T-cell (primary cell): Measurements from ENCODE around the gene ALG3. TPM values are rescaled to one million over a fixed set of nuclear protein-coding genes. Genes with fewer than 3 reads are reported as not detected.

ENCODE experiments used
- ATAC-seq, 4 experiments: fragments of 200-7000 bp in 3 of 4; fragments of 150-1000 bp in 1 of 4; cut with Tn5 transposase; replicated peaks in 1 of 4; 1 replicate in 3 of 4; 2 replicates in 1 of 4; pipeline ENCODE4 v1.10.0; 2021; ENCODE audit warnings: moderate library complexity in 3 of 4, mild to moderate bottlenecking in 2 of 4, moderate number of reproducible peaks in 1 of 4
- CTCF ChIA-PET, 2 donors: fragments of 300-600 bp; sonication (Branson Sonifier 250); formaldehyde crosslinking; loops; one replicate each; lab custom pipeline; 2022; ENCODE audit warnings: antibody characterized with exemption in 2 of 2; lab: Charles Lee
- POLR2A ChIA-PET, 2 donors: fragments of 300-600 bp; sonication (Branson Sonifier 250); formaldehyde crosslinking; loops; one replicate each; lab custom pipeline; 2022; ENCODE audit warnings: antibody characterized with exemption in 2 of 2; lab: Charles Lee
- DNase-seq, 35 experiments: peaks; one replicate each; pipeline versions ENCODE4 v3.0.0 to v3.0.0-alpha.2; 2013 to 2023
- H3K27ac ChIP-seq: one replicate; pipeline ENCODE4 v1.5.1; 2013; ENCODE audit warnings: low read length
- H3K27me3 ChIP-seq, 2 experiments: replicated peaks in 1 of 2; 1 replicate in 1 of 2; 2 replicates in 1 of 2; pipeline versions ENCODE4 v1.6.1 to v1.7.0; 2013; ENCODE audit warnings: low read length in 1 of 2, mixed read lengths in 1 of 2; ENCODE audit not compliant: control insufficient read depth in 2 of 2, insufficient read depth in 2 of 2; ENCODE audit errors: extremely low read depth in 1 of 2
- H3K36me3 ChIP-seq, 2 donors: 1 replicate in 1 of 2; 2 replicates in 1 of 2; pipeline versions ENCODE4 v1.6.1 to v1.7.0; 2013; ENCODE audit warnings: low read length in 1 of 2; ENCODE audit not compliant: control insufficient read depth in 2 of 2, insufficient read depth in 1 of 2; ENCODE audit errors: extremely low read depth in 1 of 2
- H3K4me1 ChIP-seq, 2 experiments: 1 replicate in 1 of 2; 2 replicates in 1 of 2; pipeline versions ENCODE4 v1.6.1 to v1.7.0; 2013; ENCODE audit warnings: low read length in 2 of 2, mixed read lengths in 1 of 2; ENCODE audit not compliant: insufficient read depth in 2 of 2, control insufficient read depth in 1 of 2; ENCODE audit errors: extremely low read depth in 1 of 2
- H3K4me3 ChIP-seq, 2 donors: 1 replicate in 1 of 2; 2 replicates in 1 of 2; pipeline versions ENCODE4 v1.5.1 to v1.7.0; 2013; ENCODE audit warnings: mild to moderate bottlenecking in 2 of 2, low read length in 1 of 2, moderate library complexity in 1 of 2; ENCODE audit not compliant: control insufficient read depth in 1 of 2; ENCODE audit errors: extremely low read depth in 1 of 2
- H3K9me3 ChIP-seq: 2 replicates; pipeline ENCODE4 v1.7.0; 2013
- H3K27ac Mint-ChIP-seq, 2 donors: one replicate each; pipeline ENCODE4 v1.8.0; 2020 to 2021; ENCODE audit warnings: mild to moderate bottlenecking in 2 of 2, mixed read lengths in 2 of 2
- H3K27me3 Mint-ChIP-seq, 2 donors: one replicate each; pipeline ENCODE4 v1.8.0; 2021 to 2022; ENCODE audit warnings: mixed read lengths in 2 of 2
- H3K36me3 Mint-ChIP-seq: one replicate; pipeline ENCODE4 v1.8.0; 2021; ENCODE audit warnings: mixed read lengths
- H3K4me1 Mint-ChIP-seq, 3 donors: one replicate each; pipeline ENCODE4 v1.8.0; 2020 to 2022; ENCODE audit warnings: mixed read lengths in 3 of 3, mild to moderate bottlenecking in 1 of 3
- H3K4me3 Mint-ChIP-seq, 3 donors: one replicate each; pipeline ENCODE4 v1.8.0; 2020 to 2022; ENCODE audit warnings: mild to moderate bottlenecking in 3 of 3, mixed read lengths in 3 of 3, moderate library complexity in 3 of 3
- H3K9me3 Mint-ChIP-seq, 3 donors: one replicate each; pipeline ENCODE4 v1.8.0; 2020 to 2022; ENCODE audit warnings: mixed read lengths in 3 of 3
- WGBS: methylation state at CpG from one replicate; pipeline ENCODE4 v1.1.5; 2013; ENCODE audit warnings: missing lambda C conversion rate; ENCODE audit not compliant: insufficient coverage; 5-methylcytosine and 5-hydroxymethylcytosine counted together
- total RNA-seq, 35 experiments: library from RNA in 6 of 35; stranded (reverse) in 6 of 35; fragments of 120-200 nt in 1 of 35; gene quantifications; one replicate each; pipeline versions ENCODE4 v1.2.1 to v1.2.4 and lab custom pipeline; 2013 to 2026

The ALG3 gene
- total RNA-seq, 5 donors from 2014 or later (not counting 1 experiment from before 2014, with no cell fraction given): 18.7 to 43.1 (median 39.9) TPM

DNA sequence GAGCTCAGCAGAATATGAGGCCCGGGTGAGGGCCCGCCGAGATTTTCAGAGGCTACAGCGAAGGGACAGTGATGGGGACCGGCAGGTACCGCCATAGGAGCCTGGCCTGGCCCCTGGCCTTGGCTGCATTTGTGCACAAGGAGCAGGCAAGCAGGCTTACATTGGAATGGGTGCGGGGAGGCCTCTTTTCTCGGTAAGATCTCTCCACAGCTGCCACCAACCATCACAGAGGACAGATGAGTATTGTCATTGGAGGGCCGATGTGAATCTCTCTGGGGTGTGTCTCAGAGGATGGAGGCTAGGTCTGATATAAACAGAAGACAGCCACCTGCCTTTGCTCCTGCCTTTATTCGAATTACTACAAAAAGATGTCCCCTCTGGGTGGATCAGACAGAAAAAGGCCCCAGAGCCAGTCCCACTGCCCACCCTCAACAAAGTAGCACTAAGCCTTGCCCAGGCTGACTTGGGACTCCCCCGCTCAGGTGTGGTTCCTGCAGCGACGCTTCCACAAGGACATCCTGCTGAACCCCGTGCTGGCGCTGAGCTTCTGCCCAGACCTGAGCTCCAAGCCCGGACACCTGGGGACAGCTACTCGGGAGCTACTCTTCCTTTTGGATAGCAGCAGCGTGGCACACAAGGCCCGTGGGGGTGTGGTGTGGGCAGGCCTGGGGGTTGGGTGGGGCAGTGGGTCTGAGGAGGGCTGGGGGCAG is 13.9 kb downstream of the ALG3 start:
- peaks cover 19 to 23% of the 10 kb centered on the region in 2 donors for H3K27me3 Mint-ChIP-seq
- no peak for ATAC-seq
- no peaks in the 10 kb centered on the region for H3K9me3 ChIP-seq
- POLR2A ChIA-PET: no interaction called here
- H3K4me3 Mint-ChIP-seq: no peak overlapping the region
- CTCF ChIA-PET: no interaction called here
- H3K9me3 Mint-ChIP-seq: no peaks in the 10 kb centered on the region
- no peak overlapping the region for H3K27ac Mint-ChIP-seq
- DNase-seq: no peak
- 91% methylated on average over 12 of the region's 19 CpGs for WGBS
- peaks cover 8 to 20% (median 10%) of the 10 kb centered on the region in 3 donors for H3K4me1 Mint-ChIP-seq
- no peak overlapping the region for H3K27ac ChIP-seq
- no peaks in the 10 kb centered on the region for H3K36me3 ChIP-seq
- peaks cover 8 to 46% of the 10 kb centered on the region in 2 experiments for H3K27me3 ChIP-seq
- no peak overlapping the region for H3K4me3 ChIP-seq
- no peaks in the 10 kb centered on the region for H3K36me3 Mint-ChIP-seq
- peaks cover under 1 to 11% of the 10 kb centered on the region in 2 experiments for H3K4me1 ChIP-seq

DNA sequence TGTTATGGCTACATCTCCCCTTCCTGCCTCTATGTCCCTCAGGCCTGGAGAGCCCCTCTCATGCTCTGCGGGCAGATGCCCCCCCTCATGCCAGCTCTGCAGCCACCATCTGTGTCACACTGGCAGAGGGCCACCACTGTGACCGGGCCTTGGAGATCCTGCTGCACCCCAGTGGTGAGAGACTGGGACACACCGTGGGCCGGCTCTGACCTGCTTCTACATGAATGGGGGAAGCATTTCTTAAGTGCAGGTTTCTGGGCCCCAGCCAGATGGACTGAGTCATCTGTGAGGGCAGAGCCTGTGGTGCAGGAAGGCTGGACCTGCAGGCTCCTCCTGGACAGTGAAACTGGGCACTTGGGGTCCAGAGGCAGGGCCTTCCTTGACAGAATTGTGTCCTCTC is 14.5 kb downstream of the ALG3 start:
- ATAC-seq: no peak
- CTCF ChIA-PET: no interaction called here
- DNase-seq: no peak
- Histone ChIP-seq H3K27me3 (peaks cover 8 to 50% of the 10 kb centered on the region in 2 experiments), H3K4me3 (no peak overlapping the region), H3K27ac (no peak overlapping the region), H3K36me3 (no peaks in the 10 kb centered on the region), H3K9me3 (no peaks in the 10 kb centered on the region), H3K4me1 (peaks cover 4 to 14% of the 10 kb centered on the region in 2 experiments)
- Mint-ChIP-seq H3K27ac (no peak overlapping the region), H3K36me3 (no peaks in the 10 kb centered on the region), H3K4me3 (no peak overlapping the region), H3K9me3 (no peaks in the 10 kb centered on the region), H3K27me3 (peaks cover 19 to 23% of the 10 kb centered on the region in 2 donors), H3K4me1 (peaks cover 8 to 20% (median 10%) of the 10 kb centered on the region in 3 donors)
- POLR2A ChIA-PET: no interaction called here
- 64% methylated on average over 4 of the region's 4 CpGs for WGBS

DNA sequence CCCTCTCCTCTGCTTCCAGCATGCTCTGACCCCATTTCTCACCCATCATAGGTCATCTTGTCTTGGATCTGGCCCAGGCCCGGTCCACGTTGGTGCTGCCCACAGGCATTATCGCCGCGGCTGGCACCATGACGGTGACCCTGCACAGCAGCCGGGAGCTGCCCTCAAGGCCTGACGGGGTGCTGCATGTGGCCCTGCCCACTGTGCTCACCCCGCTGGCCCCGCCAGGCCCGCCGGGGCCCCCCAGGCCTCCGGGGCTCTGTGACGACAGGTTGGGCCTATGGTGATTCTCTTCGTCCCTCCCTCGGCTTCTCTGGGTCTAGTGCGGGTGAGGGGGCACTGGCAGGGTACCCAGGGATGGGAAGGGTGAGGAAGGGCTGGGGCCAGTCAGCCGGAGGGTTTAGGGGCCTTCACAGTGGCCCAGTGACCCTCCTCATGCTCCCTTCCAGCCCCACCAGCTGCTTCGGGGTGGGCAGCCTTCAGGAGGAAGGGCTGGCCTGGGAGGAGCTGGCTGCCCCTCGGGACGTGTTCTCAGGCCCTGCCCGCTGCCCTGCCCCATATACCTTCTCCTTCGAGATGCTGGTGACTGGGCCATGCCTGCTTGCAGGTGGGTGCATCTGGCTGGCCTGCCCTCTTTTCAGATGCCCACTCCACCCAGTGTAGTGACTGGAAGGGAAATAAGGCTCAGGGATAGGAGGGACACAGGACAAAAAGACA is 15.5 kb downstream of the ALG3 start:
- ChIA-PET CTCF (interaction anchor here in 1 of 2 donors (0.7 kb wide), 1 partner anchor 30 kb away, joined by 3 read pairs; no protein-coding TSS in a partner anchor), POLR2A (no interaction called here)
- no peak overlapping the region for H3K27ac Mint-ChIP-seq
- no peak overlapping the region for H3K4me3 Mint-ChIP-seq
- DNase-seq (no peak), ATAC-seq (no peak)
- Histone ChIP-seq H3K27me3 (peaks cover 8 to 58% of the 10 kb centered on the region in 2 experiments), H3K4me1 (peaks cover 4 to 21% of the 10 kb centered on the region in 2 experiments), H3K36me3 (no peaks in the 10 kb centered on the region), H3K9me3 (no peaks in the 10 kb centered on the region), H3K4me3 (no peak overlapping the region), H3K27ac (no peak overlapping the region)
- H3K36me3 Mint-ChIP-seq: no peaks in the 10 kb centered on the region
- peaks cover 22 to 29% of the 10 kb centered on the region in 2 donors for H3K27me3 Mint-ChIP-seq
- WGBS: 89% methylated on average over 13 of the region's 23 CpGs
- H3K9me3 Mint-ChIP-seq: no peaks in the 10 kb centered on the region
- H3K4me1 Mint-ChIP-seq: peaks cover 12 to 25% (median 17%) of the 10 kb centered on the region in 3 donors

DNA sequence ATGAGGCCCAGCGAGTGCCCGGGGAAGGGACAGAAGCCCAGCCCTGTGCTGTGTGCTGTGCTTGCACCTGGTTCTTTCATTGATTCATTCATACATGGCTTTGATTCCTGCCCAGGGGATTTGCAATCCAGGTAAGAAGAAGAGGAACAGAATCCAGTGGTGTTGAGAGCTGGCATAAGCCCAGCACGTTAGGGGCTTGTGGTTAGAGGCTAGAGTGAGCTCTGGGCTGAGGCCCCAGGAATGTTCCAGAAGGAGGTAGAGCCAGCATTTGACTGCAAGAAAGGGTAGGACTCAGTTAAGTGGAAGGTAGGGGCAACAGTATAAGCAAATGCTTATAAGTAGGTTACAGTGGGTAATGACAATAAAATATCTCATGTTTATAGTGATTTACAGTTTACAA is 17.1 kb downstream of the ALG3 start:
- Histone ChIP-seq H3K27ac (no peak overlapping the region), H3K9me3 (no peaks in the 10 kb centered on the region), H3K4me3 (no peak overlapping the region), H3K27me3 (peaks cover 10 to 72% of the 10 kb centered on the region in 2 experiments), H3K36me3 (no peaks in the 10 kb centered on the region), H3K4me1 (peaks cover 4 to 23% of the 10 kb centered on the region in 2 experiments)
- Mint-ChIP-seq H3K4me1 (peaks cover 15 to 17% (median 15%) of the 10 kb centered on the region in 3 donors), H3K27ac (no peak overlapping the region), H3K9me3 (no peaks in the 10 kb centered on the region), H3K27me3 (peaks cover 33 to 38% of the 10 kb centered on the region in 2 donors), H3K36me3 (no peaks in the 10 kb centered on the region), H3K4me3 (peak overlapping the region; percentile 73 to 79 (median 79))
- WGBS: 56% methylated on average over 3 of the region's 3 CpGs
- ChIA-PET CTCF (interaction anchor here in 1 of 2 donors (0.6 kb wide), 1 partner anchor 212 kb away, joined by 3 read pairs; no protein-coding TSS in a partner anchor), POLR2A (no interaction called here)
- ATAC-seq: no peak
- no peak for DNase-seq

DNA sequence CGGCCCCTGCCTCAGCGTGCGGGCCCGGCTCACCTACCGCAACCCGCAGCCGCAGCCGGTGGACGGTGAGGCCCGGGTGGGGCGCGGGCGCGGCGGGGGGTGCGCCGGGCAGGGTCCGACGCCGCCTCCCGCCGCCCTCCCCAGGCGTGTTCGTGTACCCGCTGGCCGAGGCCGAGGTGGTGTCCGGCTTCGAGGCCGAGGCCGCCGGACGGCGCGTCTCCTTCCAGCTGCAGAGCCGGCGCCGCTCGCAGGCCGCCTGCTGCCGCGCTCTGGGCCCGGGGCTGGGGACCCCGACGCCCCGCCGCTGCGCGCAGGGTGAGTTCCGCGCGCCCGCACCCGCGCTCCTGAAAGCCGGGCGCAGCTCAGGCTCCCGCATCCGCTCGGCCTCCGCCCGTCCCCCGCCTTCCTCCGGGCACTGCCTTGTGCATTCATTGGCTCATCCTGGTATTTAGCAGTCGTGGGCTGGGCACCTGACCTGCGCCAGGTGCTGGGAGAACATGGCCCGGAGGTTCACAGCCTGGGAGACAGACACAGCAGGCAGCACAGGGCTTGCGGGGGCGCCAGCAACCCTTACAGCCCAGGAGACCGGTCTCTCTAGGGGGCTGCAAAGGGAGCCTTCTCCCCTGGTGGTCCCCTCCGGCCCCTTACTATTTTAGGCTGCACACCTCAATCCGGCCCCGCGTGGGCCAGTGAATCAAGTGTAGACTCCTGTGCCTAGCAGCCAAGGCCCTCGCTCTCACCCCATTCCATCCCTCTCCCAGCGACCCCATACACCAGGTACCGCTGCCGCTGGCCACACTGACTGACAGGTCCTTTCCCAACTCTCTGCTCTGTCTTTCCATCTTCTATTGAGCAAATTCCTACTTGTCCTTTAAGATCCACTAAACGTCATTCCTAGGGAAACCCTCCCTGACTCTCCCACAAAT is 17.9 kb downstream of the ALG3 start:
- peaks cover 10 to 73% of the 10 kb centered on the region in 2 experiments for H3K27me3 ChIP-seq
- H3K4me3 ChIP-seq: no peak overlapping the region
- H3K9me3 ChIP-seq: no peaks in the 10 kb centered on the region
- H3K27ac ChIP-seq: no peak overlapping the region
- ChIA-PET CTCF (interaction anchor here (0.6 to 3.3 kb wide), 3 partner anchors 19 to 213 kb away, joined by 3 to 14 read pairs (median 3); partner anchors contain the start of gene EEF1AKMT4 (in 1 of the 2)), POLR2A (no interaction called here)
- WGBS: 8% methylated on average over 79 of the region's 79 CpGs
- Mint-ChIP-seq H3K27ac (no peak overlapping the region), H3K36me3 (no peaks in the 10 kb centered on the region), H3K4me1 (peaks cover 15 to 17% (median 15%) of the 10 kb centered on the region in 3 donors), H3K4me3 (peak overlapping the region; percentile 73 to 82 (median 79)), H3K9me3 (no peaks in the 10 kb centered on the region), H3K27me3 (peaks cover 37 to 43% of the 10 kb centered on the region in 2 donors)
- peak in 1 of 35 experiments; percentile 15 for DNase-seq
- H3K4me1 ChIP-seq: peaks cover 4 to 23% of the 10 kb centered on the region in 2 experiments
- H3K36me3 ChIP-seq: no peaks in the 10 kb centered on the region
- ATAC-seq: no peak
